HepG2 (cell line): ENCODE measurements around the gene GALR2. TPM values are rescaled to one million over a fixed set of nuclear protein-coding genes. Genes with fewer than 3 reads are reported as not detected.
A peak's percentile ranks its signal among the peaks of the same experiment; 100 is the strongest.

Experiments used
- GABPA ChIP-seq, 2 experiments: IDR thresholded peaks; 2 replicates each; pipeline ENCODE4 v1.6.1; 2011 to 2016; ENCODE audit warnings: low read depth in 2 of 2, low read length in 1 of 2, missing biosample characterization in 1 of 2, missing genetic modification characterization in 1 of 2
- GPN1 ChIP-seq: sonication (generic); formaldehyde crosslinking; IDR thresholded peaks from 2 replicates; pipeline ENCODE4 v1.5.1; 2020; ENCODE audit warnings: missing genetic modification reagents, borderline replicate concordance
- KAT7 ChIP-seq: IDR thresholded peaks from 2 replicates; pipeline ENCODE4 v1.6.1; 2018; ENCODE audit warnings: borderline replicate concordance, missing compliant biosample characterization
- KDM5B ChIP-seq: sonication (generic); formaldehyde crosslinking; IDR thresholded peaks from 2 replicates; pipeline ENCODE4 v1.4.0; 2020; ENCODE audit warnings: missing genetic modification reagents, mild to moderate bottlenecking, borderline replicate concordance
- MAF1 ChIP-seq: sonication (generic); formaldehyde crosslinking; IDR thresholded peaks from 2 replicates; pipeline ENCODE4 v1.5.0; 2020; ENCODE audit warnings: missing genetic modification reagents, borderline replicate concordance
- MTA1 ChIP-seq: sonication (generic); formaldehyde crosslinking; IDR thresholded peaks from 2 replicates; pipeline ENCODE4 v1.4.0; 2020; ENCODE audit warnings: missing genetic modification reagents, mild to moderate bottlenecking, borderline replicate concordance
- NPAS2 ChIP-seq: sonication (generic); formaldehyde crosslinking; IDR thresholded peaks from 2 replicates; pipeline ENCODE4 v1.8.0; 2022; ENCODE audit warnings: mild to moderate bottlenecking, missing genetic modification reagents, borderline replicate concordance
- PHF5A ChIP-seq: IDR thresholded peaks from one replicate; pipeline ENCODE4 v1.6.1; 2018; ENCODE audit warnings: low read depth, missing genetic modification reagents; ENCODE audit not compliant: unreplicated experiment
- PITX1 ChIP-seq: sonication (generic); formaldehyde crosslinking; IDR thresholded peaks from 2 replicates; pipeline ENCODE4 v1.5.1; 2020; ENCODE audit warnings: mild to moderate bottlenecking, missing genetic modification reagents
- POGZ ChIP-seq: sonication (generic); formaldehyde crosslinking; IDR thresholded peaks from 2 replicates; pipeline ENCODE4 v1.4.0; 2020; ENCODE audit warnings: mild to moderate bottlenecking, missing genetic modification reagents
- U2AF2 ChIP-seq: fragments of 200-400 bp; formaldehyde crosslinking; IDR thresholded peaks from 2 replicates; pipeline ENCODE4 v1.6.1; 2017; ENCODE audit warnings: low read depth, mild to moderate bottlenecking, low read length
- ZBTB43 ChIP-seq: sonication (generic); formaldehyde crosslinking; conservative IDR thresholded peaks from 2 replicates; pipeline ENCODE4 v1.4.0; 2020; ENCODE audit warnings: missing genetic modification reagents
- ZNF430 ChIP-seq: sonication (generic); formaldehyde crosslinking; IDR thresholded peaks from 2 replicates; pipeline ENCODE4 v1.9.0; 2021; ENCODE audit warnings: mild to moderate bottlenecking, missing genetic modification reagents
- ZNF446 ChIP-seq: sonication (generic); formaldehyde crosslinking; IDR thresholded peaks from 2 replicates; pipeline ENCODE4 v1.5.0; 2020; ENCODE audit warnings: mild to moderate bottlenecking, missing genetic modification reagents
- ZNF501 ChIP-seq: sonication (generic); formaldehyde crosslinking; IDR thresholded peaks from 2 replicates; pipeline ENCODE4 v1.5.1; 2020; ENCODE audit warnings: mild to moderate bottlenecking, moderate library complexity, missing genetic modification reagents
- ZNF609 ChIP-seq: sonication (generic); formaldehyde crosslinking; IDR thresholded peaks from 2 replicates; pipeline ENCODE4 v1.4.0; 2020; ENCODE audit warnings: mild to moderate bottlenecking, missing genetic modification reagents, borderline replicate concordance
- ZSCAN20 ChIP-seq: sonication (generic); formaldehyde crosslinking; IDR thresholded peaks from 2 replicates; pipeline ENCODE4 v1.4.0; 2020; ENCODE audit warnings: missing genetic modification reagents, mild to moderate bottlenecking, borderline replicate concordance
- polyA plus RNA-seq, 8 experiments: library from polyadenylated mRNA; depleted of rRNA in 3 of 8; stranded (reverse) in 7 of 8; unstranded in 1 of 8; fragments of >200 nt; fragmentation: Illumina TruSeq in 4 of 8; extraction: Trizol in 4 of 8; gene quantifications; 2 replicates each; pipeline versions ENCODE4 v1.2.1 to v1.2.3, GENCODE V29; 2011 to 2016; ENCODE audit warnings: low read depth in 4 of 8, missing spikeins in 1 of 8, mixed read lengths in 1 of 8; ENCODE audit not compliant: insufficient read depth in 1 of 8
- total RNA-seq, 5 experiments: library from RNA; depleted of rRNA; stranded (reverse); fragments of >200 nt; fragmentation: Illumina TruSeq; extraction: Trizol; gene quantifications; 2 replicates each; pipeline ENCODE4 v1.2.3, GENCODE V29; 2016; ENCODE audit warnings: low read depth in 1 of 5
- TF ChIP-seq, protein P1 (sequence below): sonication (generic); formaldehyde crosslinking; IDR thresholded peaks from 2 replicates; pipeline ENCODE4 v1.4.0; 2020; ENCODE audit warnings: missing genetic modification reagents
- TF ChIP-seq, protein P2 (sequence below): sonication (generic); formaldehyde crosslinking; IDR thresholded peaks from 2 replicates; pipeline ENCODE4 v1.4.0; 2020; ENCODE audit warnings: missing genetic modification reagents

GALR2 gene
- total and polyA plus RNA-seq, 2 of the 13 experiments (the other 11 are each of a cell fraction or from before 2014, with no cell fraction given) = 0.48 to 0.58 TPM

DNA sequence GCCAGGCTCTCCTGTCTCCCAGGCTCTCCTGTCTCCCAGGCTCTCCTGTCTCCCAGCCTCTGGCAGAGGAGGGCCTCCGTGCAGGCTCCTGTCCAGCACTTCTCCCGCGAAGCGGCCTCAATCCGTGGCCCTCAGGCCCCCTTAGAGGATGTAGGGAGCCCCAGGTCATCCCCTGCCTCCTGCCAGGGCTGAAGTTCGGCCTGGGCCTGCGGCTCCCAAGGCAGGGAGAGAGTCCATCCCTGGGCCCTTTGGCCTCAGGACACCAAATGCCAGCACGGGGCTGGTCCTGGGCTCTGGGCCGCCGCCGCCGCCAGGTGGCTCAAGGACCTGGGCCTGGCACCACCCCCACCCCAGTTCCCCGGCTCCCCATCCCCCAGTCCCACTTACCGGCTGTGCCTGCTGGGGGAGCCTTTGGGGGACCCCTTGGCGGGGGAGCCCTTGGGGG, 47.8 kb upstream of the GALR2 start (continued):
- TF ChIP-seq, protein P1, sequence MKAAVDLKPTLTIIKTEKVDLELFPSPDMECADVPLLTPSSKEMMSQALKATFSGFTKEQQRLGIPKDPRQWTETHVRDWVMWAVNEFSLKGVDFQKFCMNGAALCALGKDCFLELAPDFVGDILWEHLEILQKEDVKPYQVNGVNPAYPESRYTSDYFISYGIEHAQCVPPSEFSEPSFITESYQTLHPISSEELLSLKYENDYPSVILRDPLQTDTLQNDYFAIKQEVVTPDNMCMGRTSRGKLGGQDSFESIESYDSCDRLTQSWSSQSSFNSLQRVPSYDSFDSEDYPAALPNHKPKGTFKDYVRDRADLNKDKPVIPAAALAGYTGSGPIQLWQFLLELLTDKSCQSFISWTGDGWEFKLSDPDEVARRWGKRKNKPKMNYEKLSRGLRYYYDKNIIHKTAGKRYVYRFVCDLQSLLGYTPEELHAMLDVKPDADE (CRISPR knock-in tag) = no peak
- no peak for TF ChIP-seq NPAS2 (CRISPR knock-in tag)
- TF ChIP-seq ZBTB43 (CRISPR knock-in tag) = no peak
- no peak for TF ChIP-seq U2AF2
- TF ChIP-seq GABPA (IDR thresholded peaks at IDR 0.05; ENCODE audit: low read depth, low read length) = no peak
- TF ChIP-seq GABPA (CRISPR knock-in tag; IDR thresholded peaks at IDR 0.05; ENCODE audit: low read depth) = no peak
- no peak for TF ChIP-seq ZNF609 (CRISPR knock-in tag)
- no peak for TF ChIP-seq PITX1 (CRISPR knock-in tag)
- TF ChIP-seq, protein P2, sequence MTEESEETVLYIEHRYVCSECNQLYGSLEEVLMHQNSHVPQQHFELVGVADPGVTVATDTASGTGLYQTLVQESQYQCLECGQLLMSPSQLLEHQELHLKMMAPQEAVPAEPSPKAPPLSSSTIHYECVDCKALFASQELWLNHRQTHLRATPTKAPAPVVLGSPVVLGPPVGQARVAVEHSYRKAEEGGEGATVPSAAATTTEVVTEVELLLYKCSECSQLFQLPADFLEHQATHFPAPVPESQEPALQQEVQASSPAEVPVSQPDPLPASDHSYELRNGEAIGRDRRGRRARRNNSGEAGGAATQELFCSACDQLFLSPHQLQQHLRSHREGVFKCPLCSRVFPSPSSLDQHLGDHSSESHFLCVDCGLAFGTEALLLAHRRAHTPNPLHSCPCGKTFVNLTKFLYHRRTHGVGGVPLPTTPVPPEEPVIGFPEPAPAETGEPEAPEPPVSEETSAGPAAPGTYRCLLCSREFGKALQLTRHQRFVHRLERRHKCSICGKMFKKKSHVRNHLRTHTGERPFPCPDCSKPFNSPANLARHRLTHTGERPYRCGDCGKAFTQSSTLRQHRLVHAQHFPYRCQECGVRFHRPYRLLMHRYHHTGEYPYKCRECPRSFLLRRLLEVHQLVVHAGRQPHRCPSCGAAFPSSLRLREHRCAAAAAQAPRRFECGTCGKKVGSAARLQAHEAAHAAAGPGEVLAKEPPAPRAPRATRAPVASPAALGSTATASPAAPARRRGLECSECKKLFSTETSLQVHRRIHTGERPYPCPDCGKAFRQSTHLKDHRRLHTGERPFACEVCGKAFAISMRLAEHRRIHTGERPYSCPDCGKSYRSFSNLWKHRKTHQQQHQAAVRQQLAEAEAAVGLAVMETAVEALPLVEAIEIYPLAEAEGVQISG (CRISPR knock-in tag) = no peak
- no peak for TF ChIP-seq GPN1 (CRISPR knock-in tag)
- no peak for TF ChIP-seq ZSCAN20 (CRISPR knock-in tag)
- TF ChIP-seq PHF5A (CRISPR knock-in tag) = no peak
- no peak for TF ChIP-seq MTA1 (CRISPR knock-in tag)
- TF ChIP-seq ZNF446 = no peak
- TF ChIP-seq MAF1 (CRISPR knock-in tag) = no peak
- no peak for TF ChIP-seq KDM5B (CRISPR knock-in tag)
- TF ChIP-seq POGZ (CRISPR knock-in tag) = no peak
- peak; percentile 7; the same call in 1 of the 2 replicates for TF ChIP-seq ZNF501
- no peak for TF ChIP-seq KAT7
- TF ChIP-seq ZNF430 (CRISPR knock-in tag) = no peak
